Adipose tissue (tissue), 3 donors: Measurements from ENCODE around the gene RILPL2. TPM values are rescaled to one million over a fixed set of nuclear protein-coding genes. Genes with fewer than 3 reads are reported as not detected.

Experiments
- polyA plus RNA-seq, 3 donors: library from polyadenylated mRNA; stranded (reverse); fragments of 200-250 nt; gene quantifications; one replicate each; pipeline ENCODE4 v1.2.3, GENCODE V29; 2013
- donor health status: healthy with polysubstance abuse.
- donor health status: Bipolar disorder and iron deficiency.
- donor health status: healthy.

Gene RILPL2
- polyA plus RNA-seq, 3 donors, result 2.0 to 11.7 (median 7.8) TPM

Other genes starting within 250 kb of the RILPL2 start
- gene MPHOSPH9, start 203.5 kb downstream of the RILPL2 start, polyA plus RNA-seq, result 1 to 10 TPM; 3.8 to 6.3 (median 4.6) TPM
- 10 to 100 TPM in 1 of 3 donors, 1 to 10 TPM in 2; 3.5 to 11.4 (median 3.5) TPM for gene MTRFR, start 203.2 kb downstream of the RILPL2 start, polyA plus RNA-seq
- gene CDK2AP1, start 164.8 kb downstream of the RILPL2 start, polyA plus RNA-seq, result 100 to 1,000 TPM in 1 of 3 donors, 10 to 100 TPM in 2; 22.1 to 298 (median 78.7) TPM
- 1 to 10 TPM; 2.9 to 5.2 (median 4.9) TPM for gene SBNO1, start 71.8 kb downstream of the RILPL2 start, polyA plus RNA-seq
- 10 to 100 TPM; 15.0 to 20.8 (median 15.2) TPM for gene KMT5A, start 52.6 kb downstream of the RILPL2 start, polyA plus RNA-seq
- gene SNRNP35, start 21.5 kb upstream of the RILPL2 start, polyA plus RNA-seq, result 10 to 100 TPM; 10.5 to 23.8 (median 21.7) TPM
- gene RILPL1, start 97.0 kb upstream of the RILPL2 start, polyA plus RNA-seq, result 10 to 100 TPM in 1 of 3 donors, 1 to 10 TPM in 2; 3.4 to 10.7 (median 9.0) TPM
- 100 to 1,000 TPM in 2 of 3 donors, 10 to 100 TPM in 1; 91.1 to 125 (median 119) TPM for gene TMED2, start 147.9 kb upstream of the RILPL2 start, polyA plus RNA-seq
- 10 to 100 TPM in 1 of 3 donors, 1 to 10 TPM in 2; 8.2 to 15.8 (median 8.3) TPM for gene DDX55, start 165.4 kb upstream of the RILPL2 start, polyA plus RNA-seq
- 10 to 100 TPM; 19.1 to 32.3 (median 28.8) TPM for gene EIF2B1, start 197.0 kb upstream of the RILPL2 start, polyA plus RNA-seq
- 10 to 100 TPM in 2 of 3 donors, 1 to 10 TPM in 1; 4.0 to 15.4 (median 12.9) TPM for gene GTF2H3, start 197.1 kb upstream of the RILPL2 start, polyA plus RNA-seq
- 1 to 10 TPM; 3.3 to 4.3 (median 3.4) TPM for gene TCTN2, start 234.4 kb upstream of the RILPL2 start, polyA plus RNA-seq